ACC112 (cell line): ENCODE results near the gene NCK2.

Experiments used
- H2AFZ ChIP-seq: fragments of 200-600 bp; sonication (generic); one replicate; pipeline ENCODE4 v1.6.0; 2017; ENCODE audit warnings: antibody characterized with exemption, low read length; ENCODE audit not compliant: unreplicated experiment
- H3K27ac ChIP-seq: fragments of 200-600 bp; sonication (generic); 2 replicates; pipeline ENCODE4 v1.5.1; 2014; ENCODE audit warnings: low read depth, mild to moderate bottlenecking, antibody characterized with exemption, low read length, moderate library complexity
- H3K27me3 ChIP-seq: fragments of 200-600 bp; sonication (generic); 2 replicates; pipeline ENCODE4 v1.6.1; 2014; ENCODE audit warnings: mild to moderate bottlenecking, antibody characterized with exemption, low read length, moderate library complexity, mixed read lengths; ENCODE audit not compliant: insufficient read depth
- H3K36me3 ChIP-seq: fragments of 200-600 bp; sonication (generic); 2 replicates; pipeline ENCODE4 v1.6.1; 2016; ENCODE audit warnings: mild to moderate bottlenecking, antibody characterized with exemption, low read length, moderate library complexity, mixed read lengths; ENCODE audit not compliant: insufficient read depth
- H3K4me1 ChIP-seq: fragments of 200-600 bp; sonication (generic); one replicate; pipeline ENCODE4 v1.6.1; 2016; ENCODE audit warnings: low read length, mixed read lengths; ENCODE audit not compliant: insufficient read depth, unreplicated experiment, control insufficient read depth
- H3K4me3 ChIP-seq: fragments of 200-600 bp; sonication (generic); 2 replicates; pipeline ENCODE4 v1.5.1; 2014; ENCODE audit warnings: mild to moderate bottlenecking, low read depth, low read length
- H3K79me2 ChIP-seq: fragments of 200-600 bp; sonication (generic); one replicate; pipeline ENCODE4 v1.6.0; 2016; ENCODE audit warnings: low read length; ENCODE audit not compliant: control insufficient read depth, unreplicated experiment, insufficient read depth

The NCK2 gene

DNA sequence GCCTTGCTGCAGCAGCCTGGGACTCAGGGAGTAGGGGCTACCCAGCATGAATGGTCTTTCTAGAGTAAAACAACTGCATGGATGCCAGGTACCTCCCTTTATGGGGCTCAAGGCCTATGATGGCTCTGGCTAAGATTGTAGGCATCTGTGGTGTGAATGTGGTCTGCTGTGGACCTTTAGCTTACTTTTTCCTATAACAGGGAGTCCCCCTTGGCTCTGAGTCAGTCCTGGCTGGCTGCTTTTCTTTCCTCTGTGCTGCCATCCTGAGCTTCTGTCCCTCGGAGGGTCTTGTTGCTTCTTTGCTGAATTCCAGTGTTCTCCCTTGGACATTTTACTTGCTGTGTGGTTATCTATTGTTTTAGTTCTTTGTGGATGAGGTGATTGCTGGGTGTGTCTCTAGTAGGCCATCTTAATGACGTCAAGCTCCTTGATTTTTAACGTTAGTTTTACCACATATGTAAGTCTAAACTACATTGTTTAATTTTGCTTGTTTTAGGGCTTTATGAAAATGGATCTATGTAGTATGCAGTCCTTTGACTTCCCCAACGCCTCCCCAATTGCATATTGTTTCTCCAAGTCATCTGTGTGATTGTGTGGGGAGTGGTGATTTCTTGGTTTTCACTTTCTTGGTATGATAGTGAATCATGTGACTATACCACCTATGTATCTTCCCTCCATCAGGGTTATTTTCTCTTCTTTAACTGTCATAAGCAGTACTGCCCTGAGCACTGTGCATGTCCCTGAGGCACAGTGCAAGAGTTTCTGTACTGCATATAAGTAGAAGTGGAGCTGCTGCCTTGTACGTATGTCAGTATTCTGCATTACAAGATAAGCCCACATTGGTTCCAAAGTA lies 92.4 kb downstream of the NCK2 start:
- H3K27ac ChIP-seq: no peak overlapping the region
- H3K79me2 ChIP-seq: peaks cover 7% of the 10 kb centered on the region
- H3K4me3 ChIP-seq: no peak overlapping the region
- no peak overlapping the region for H2AFZ ChIP-seq
- no peaks in the 10 kb centered on the region for H3K4me1 ChIP-seq
- no peaks in the 10 kb centered on the region for H3K36me3 ChIP-seq
- H3K27me3 ChIP-seq: no peaks in the 10 kb centered on the region

DNA sequence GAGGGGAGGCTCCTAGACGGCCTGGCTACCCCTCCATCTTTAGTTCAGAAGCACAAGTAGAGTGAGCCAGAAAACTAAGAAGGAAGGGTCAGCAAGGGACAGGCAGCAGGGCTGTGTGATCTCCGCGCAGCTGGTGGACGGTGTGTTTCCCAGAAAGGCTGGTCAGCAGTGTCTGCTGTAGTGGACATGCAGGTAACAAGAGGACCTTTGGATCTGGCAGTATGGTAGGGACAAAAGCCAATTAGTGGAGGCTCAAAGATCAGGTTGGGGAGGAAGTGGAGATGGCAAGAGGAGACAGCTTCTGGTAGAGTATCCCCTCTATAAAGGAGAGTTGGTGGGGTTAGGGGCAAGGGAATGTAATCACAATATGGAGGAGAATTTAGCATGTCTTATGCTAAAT lies 95.1 kb downstream of the NCK2 start:
- Histone ChIP-seq H3K27me3 (no peaks in the 10 kb centered on the region), H3K27ac (no peak overlapping the region), H2AFZ (no peak overlapping the region), H3K4me3 (no peak overlapping the region), H3K79me2 (peaks cover 2% of the 10 kb centered on the region), H3K36me3 (no peaks in the 10 kb centered on the region), H3K4me1 (no peaks in the 10 kb centered on the region)

DNA sequence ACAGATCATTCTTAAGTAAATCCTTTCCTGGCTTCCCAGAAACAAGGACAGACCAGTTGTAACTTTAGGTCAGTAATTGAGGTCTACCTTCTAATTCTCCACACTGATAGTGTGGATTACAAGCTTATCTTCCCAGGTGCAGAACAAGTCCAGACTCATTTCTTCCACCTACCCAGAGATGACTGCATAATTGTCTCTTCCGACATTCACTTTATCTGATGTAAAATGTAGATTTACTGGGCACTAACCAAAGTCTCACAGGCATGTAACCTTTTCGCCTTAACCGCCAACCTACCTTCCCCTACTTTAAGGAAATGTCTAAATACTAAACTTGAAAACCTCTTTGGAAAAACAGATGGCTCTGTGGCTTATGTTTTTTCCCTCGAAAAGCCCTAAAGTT lies 96.2 kb downstream of the NCK2 start:
- no peaks in the 10 kb centered on the region for H3K79me2 ChIP-seq
- no peaks in the 10 kb centered on the region for H3K4me1 ChIP-seq
- no peak overlapping the region for H3K27ac ChIP-seq

DNA sequence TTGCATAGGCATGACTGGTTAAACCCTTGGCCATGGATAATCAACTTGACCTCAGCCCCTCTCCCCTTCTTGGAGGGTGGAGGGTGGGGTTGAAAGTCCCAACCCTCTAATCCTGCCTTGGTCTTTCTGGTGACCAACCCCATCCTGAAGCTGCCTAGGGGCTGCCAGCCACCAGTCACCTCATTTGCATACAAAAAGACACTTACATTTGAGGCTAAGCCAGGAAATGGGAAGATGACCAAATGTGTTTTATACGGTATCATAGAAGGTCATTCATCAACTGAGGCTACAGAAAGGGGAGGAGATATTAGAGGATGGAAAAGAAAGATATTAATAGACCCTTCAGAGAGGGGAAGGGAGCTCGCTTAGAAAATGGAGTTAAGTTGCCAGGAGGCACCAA lies 96.8 kb downstream of the NCK2 start:
- H2AFZ ChIP-seq: no peak overlapping the region
- H3K27me3 ChIP-seq: no peaks in the 10 kb centered on the region
- no peak overlapping the region for H3K4me3 ChIP-seq
- H3K36me3 ChIP-seq: no peaks in the 10 kb centered on the region
- no peak overlapping the region for H3K27ac ChIP-seq
- H3K4me1 ChIP-seq: no peaks in the 10 kb centered on the region
- no peaks in the 10 kb centered on the region for H3K79me2 ChIP-seq

More for the DNA sequence above, 96.2 kb downstream of the NCK2 start:
- no peak overlapping the region for H3K4me3 ChIP-seq
- H3K36me3 ChIP-seq: no peaks in the 10 kb centered on the region
- no peaks in the 10 kb centered on the region for H3K27me3 ChIP-seq
- no peak overlapping the region for H2AFZ ChIP-seq

DNA sequence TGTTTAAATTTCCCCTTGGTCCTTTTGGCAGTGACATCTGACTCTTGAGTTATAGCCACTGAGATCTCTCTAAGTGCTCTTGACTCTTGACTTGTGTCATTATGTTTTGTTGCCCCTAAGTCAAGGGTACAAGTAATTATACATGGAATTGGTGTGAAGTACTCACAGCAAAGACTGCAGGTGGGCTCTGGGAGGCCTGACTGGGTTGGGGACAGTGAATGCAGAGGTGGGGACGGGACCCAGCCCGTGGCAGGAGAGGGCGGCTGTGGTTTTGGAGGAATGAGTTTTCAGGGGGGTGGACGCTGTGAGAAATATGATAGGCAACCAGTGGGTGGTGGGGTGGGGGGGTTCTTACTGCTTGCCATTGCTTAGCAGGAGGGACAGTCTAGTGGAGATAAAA lies 97.8 kb downstream of the NCK2 start:
- Histone ChIP-seq H3K36me3 (no peaks in the 10 kb centered on the region), H3K79me2 (no peaks in the 10 kb centered on the region), H3K27me3 (no peaks in the 10 kb centered on the region), H3K27ac (no peak overlapping the region), H2AFZ (no peak overlapping the region), H3K4me3 (no peak overlapping the region), H3K4me1 (no peaks in the 10 kb centered on the region)

DNA sequence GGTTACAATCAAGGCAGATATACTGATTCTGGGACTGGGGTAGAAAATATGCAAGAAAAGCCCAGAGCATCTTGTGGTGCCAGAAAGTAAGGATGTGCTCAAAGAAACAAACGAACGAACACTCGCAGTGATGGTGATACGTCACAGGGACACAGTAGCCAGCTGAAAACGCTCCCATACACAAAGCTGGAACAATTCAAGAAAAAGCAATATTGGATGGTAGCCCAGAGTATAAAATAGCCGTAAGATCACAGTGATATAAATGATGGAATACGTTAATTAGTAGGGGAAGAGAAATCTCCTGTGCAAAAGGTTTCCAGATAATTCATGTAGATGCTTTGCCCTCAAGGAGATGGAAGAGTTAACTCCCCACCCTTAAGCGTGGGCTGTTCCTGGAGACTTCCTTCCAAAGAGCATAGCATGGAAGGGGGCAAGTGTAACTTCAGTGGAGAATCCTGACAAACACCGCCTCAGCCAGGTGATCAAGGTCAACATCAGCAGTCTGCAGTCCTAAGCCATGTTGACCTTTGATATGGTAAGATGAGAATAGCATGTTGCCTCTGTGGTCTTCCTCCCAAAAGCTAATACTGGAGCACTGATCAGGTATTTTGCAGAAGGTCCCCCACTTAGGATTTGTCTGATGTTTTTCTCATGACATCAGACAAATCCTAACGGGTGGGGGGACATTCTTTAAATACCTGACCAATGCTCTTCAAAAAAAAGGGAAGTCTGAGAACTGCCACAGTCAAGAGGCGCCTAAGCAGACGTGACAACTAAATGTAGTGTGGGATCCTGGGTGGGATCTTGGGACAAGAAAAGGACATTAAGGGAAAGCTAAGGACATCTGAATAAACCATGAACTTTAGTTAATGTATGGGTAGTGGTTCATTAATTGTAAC lies 99.0 kb downstream of the NCK2 start:
- no peak overlapping the region for H3K4me3 ChIP-seq
- no peak overlapping the region for H3K27ac ChIP-seq
- H3K27me3 ChIP-seq: no peaks in the 10 kb centered on the region
- no peaks in the 10 kb centered on the region for H3K36me3 ChIP-seq
- no peaks in the 10 kb centered on the region for H3K79me2 ChIP-seq
- no peak overlapping the region for H2AFZ ChIP-seq
- H3K4me1 ChIP-seq: no peaks in the 10 kb centered on the region

DNA sequence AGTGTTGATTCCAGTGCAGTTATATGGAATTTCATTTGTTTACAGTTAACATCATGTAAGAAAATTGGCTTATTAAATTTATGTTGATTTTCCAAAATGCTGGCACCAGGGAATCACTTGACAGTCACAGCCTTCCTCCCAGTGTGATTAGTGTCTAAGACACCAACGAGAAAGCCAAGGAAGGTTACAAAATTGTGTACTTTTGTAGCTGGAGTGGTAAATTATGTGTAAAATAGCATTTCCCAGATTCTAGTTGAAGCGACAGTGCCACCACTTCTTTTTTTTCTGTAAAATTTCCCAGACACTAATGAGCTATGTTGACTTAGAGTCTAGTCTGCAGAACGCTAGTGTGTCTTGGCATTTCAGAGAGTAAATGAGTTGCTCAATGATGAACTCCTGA lies 101.3 kb downstream of the NCK2 start:
- H2AFZ ChIP-seq: no peak overlapping the region
- H3K79me2 ChIP-seq: no peaks in the 10 kb centered on the region
- no peaks in the 10 kb centered on the region for H3K36me3 ChIP-seq
- no peaks in the 10 kb centered on the region for H3K4me1 ChIP-seq
- H3K27me3 ChIP-seq: no peaks in the 10 kb centered on the region
- no peak overlapping the region for H3K27ac ChIP-seq
- H3K4me3 ChIP-seq: no peak overlapping the region

DNA sequence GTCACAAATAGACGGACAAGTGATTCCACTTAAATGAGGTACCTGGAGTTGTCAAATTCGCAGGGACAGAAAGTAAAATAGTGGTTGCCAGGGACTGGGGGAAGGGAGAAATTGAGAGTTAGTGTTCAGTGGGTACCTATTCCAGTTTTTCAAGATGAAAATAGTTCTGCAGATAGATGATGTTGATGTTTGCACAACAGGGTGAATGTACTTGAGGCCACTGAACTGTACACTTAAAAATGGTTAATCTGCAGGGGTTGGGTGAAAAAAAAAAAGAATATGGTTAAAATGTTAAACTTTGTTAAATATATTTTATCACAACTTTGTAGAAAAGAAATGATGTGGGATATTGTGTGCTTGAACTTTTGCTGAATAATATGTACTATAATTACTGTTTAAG lies 102.3 kb downstream of the NCK2 start:
- Histone ChIP-seq H3K27me3 (no peaks in the 10 kb centered on the region), H3K4me1 (no peaks in the 10 kb centered on the region), H3K79me2 (no peaks in the 10 kb centered on the region), H3K4me3 (no peak overlapping the region), H3K27ac (no peak overlapping the region), H3K36me3 (no peaks in the 10 kb centered on the region), H2AFZ (no peak overlapping the region)

DNA sequence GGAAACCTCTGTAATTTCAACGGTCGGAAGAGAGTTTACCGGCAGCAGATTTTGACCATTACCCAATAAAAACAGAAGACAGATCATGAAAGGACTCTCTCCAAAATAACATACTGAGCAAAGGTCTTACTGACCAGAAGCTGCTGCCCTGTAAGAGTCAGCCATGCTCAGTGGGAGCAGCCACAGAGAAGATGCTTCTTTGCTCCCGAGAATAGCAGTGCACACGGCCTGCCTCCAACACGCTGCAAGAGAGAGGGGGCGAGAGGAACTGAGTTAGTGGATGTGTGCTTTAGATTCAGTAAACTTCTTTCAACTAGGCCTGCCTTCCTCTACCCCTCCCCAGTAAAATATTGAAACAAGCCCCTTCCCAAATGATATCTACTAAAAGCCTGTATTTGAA lies 103.7 kb downstream of the NCK2 start:
- no peaks in the 10 kb centered on the region for H3K79me2 ChIP-seq
- H3K4me3 ChIP-seq: no peak overlapping the region
- H3K27ac ChIP-seq: no peak overlapping the region

DNA sequence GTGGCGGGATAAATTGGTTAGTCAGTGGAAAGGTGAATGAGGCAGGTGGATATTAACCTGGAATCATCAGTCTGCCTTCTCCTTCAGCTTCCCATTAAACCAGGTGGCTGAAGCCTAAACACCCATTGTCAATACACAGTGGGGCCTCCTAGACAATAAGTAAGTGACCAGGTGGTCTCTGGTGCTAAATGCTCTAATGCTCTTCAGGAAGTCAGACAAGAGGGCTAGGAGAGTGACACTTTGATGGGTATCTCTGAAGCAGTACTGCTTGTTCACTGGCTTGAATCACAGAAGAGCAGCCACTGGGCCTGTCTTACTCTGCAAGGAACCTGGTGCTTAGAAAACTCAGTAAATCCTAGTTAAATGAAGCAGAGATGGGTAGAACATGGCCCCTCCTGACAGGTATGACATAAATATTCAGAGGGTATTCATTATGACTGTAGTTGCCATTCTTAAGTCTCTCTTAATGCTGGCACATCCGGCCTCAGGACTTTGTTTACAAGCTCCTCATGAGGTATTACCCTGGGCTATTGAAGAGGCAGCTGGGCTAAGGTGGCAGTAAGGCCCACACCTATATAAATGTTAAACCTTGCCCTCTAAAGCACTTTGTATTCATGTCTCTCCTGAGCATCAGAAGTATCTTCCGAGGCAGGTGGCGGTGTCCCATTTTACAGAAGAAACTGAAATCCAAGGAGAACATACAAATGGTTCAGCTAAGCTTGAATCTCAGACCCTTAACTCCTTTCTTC lies 104.9 kb downstream of the NCK2 start:
- H3K4me1 ChIP-seq: no peaks in the 10 kb centered on the region
- no peak overlapping the region for H3K27ac ChIP-seq
- no peak overlapping the region for H2AFZ ChIP-seq
- H3K79me2 ChIP-seq: no peaks in the 10 kb centered on the region
- no peaks in the 10 kb centered on the region for H3K36me3 ChIP-seq
- H3K27me3 ChIP-seq: no peaks in the 10 kb centered on the region
- no peak overlapping the region for H3K4me3 ChIP-seq

More for the DNA sequence above, 103.7 kb downstream of the NCK2 start:
- H3K27me3 ChIP-seq: no peaks in the 10 kb centered on the region
- no peak overlapping the region for H2AFZ ChIP-seq
- H3K4me1 ChIP-seq: no peaks in the 10 kb centered on the region
- no peaks in the 10 kb centered on the region for H3K36me3 ChIP-seq
